Forelimb muscle (tissue), 1 donor: ENCODE data around the gene CLNK. TPM values are rescaled to one million over a fixed set of nuclear protein-coding genes. Genes with fewer than 3 reads are reported as not detected.

Experiments
- DNase-seq: peaks from one replicate; pipeline ENCODE4 v3.0.0-alpha.2; 2013; ENCODE audit warnings: low read depth
- polyA plus RNA-seq: library from polyadenylated mRNA; unstranded; fragments of 120-200 nt; gene quantifications from one replicate; pipeline ENCODE4 v1.2.1, GENCODE V29; 2013; ENCODE audit not compliant: insufficient read length

CLNK gene
- polyA plus RNA-seq, 1 donor, result 0.34 TPM

DNA sequence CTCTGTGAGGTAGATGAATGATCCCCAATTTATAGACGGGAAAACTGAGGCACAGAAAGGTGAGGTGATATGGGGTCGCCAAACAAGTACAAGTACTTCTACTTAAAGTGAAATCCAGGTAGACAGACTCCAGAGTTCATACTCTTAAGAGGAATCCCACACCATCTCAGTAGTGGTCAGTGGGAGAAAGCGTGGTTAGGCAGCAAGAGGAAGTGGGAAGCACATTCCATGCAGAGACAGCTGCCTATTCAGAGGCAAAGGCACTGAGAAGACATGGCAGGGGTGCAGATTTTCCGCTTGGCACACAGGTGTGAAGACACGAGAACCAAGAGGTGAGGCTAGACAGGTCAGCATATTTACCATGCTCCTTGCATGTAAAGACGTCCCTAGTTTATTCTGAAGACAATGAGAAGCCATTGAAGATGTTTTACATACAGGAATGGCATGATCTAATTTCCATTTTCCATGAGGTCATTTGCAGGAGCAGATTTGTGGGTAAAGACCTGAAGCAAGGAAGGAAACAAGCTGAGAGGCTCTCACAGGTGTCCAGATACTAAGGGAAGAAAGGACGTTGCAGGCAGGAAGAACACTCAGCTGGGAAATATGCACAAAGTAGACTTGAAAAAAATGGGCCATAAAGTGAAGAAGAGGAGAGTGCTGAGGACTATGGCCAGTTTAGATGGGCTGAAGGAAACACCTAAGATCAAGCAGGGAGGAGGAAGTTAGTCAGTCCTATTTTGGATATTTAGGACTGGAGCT, 17.3 kb upstream of the CLNK start:
- no peak for DNase-seq

DNA sequence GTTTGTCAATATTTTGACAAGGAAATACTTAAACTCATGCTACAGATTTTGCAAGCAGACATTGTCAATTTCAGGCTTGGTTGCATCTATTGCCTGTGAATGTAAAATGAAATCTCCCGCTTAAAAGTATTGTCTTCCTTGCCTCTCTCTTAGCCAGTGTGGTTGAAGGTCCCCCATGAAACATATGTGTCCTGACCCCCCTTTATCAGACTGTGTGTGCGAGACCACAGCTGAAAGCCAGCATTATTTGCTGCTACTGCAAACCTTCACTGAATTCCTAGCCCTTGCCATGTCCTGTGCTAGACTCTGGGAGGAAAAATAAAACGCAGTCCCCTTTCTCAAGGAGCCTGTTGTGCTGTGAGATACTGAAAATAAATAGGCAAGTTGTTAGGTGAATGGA, 16.6 kb upstream of the CLNK start:
- DNase-seq, result no peak

DNA sequence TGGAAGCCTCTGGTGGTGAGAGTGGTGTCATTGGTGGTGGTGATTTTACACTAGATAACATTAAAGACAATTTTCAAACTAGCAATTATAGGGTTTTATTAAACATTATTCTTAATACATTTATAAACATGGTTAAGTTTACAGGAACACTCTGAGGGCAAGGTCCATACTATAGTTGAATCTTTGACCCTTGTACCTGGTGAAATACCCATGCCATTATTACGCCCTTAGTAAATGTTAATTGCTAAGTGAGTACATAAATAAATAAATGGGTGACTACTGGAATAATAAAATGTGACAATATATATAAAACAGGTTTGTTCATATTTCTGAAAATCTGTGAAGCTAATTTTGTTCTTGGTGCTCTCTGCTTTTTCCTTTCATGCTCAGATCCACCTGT, 13.6 kb upstream of the CLNK start:
- no peak for DNase-seq

DNA sequence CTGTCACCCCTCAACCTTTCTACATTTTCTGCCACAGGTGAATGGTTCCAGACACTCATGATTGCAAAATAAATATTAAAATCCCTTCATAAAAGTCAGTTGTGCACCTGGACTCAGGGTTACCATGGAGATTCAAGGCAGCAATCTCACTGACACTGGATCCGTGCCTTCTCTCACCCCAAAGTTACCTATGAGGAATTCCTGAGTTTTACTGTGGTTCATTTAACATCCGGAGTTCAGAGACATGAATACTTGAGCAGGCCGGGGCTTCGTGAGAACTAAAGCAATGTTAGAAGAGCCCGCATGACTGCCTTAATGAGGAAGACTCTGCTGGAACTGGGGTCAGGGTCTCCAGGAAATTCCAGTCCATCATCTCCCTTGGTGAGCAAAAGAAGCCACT, 12.5 kb upstream of the CLNK start:
- DNase-seq, result no peak

DNA sequence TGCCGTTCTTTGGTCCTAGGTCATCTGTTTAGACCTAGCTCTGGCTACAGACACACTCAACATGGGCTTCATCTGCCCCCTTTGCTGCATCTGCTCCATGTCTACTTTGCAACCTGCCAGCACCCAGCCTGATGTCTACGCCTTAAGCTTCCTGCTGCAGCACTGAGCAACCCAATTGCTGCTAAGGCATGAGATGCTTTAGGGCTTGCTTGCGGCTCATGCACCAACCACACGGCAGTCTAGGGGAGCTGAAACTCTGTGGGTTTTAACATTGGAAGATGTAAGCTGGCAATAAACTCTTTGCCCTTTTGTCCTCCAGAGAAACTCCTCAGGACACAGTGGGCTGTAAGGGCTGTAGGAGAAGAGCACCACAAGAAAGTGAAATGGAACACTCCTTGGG, 11.7 kb upstream of the CLNK start:
- DNase-seq, result no peak

DNA sequence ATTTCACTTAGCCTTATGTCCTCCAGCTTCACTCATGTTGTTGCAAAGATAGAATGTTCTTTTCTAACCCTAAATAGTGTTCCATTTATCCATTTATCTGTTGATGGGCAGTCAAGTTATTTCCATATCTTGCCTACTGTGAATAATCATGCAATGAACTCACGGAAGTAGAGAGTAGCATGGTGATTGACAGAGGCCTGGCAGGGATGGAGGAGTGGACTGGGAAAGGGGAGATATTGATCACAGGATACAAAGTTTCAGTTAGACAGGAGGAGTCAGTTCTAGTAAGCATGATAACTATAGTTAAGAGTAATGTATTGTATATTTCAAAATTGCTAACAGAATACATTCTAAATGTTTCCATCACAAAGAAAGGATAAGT, 10.3 kb upstream of the CLNK start:
- DNase-seq, result no peak

DNA sequence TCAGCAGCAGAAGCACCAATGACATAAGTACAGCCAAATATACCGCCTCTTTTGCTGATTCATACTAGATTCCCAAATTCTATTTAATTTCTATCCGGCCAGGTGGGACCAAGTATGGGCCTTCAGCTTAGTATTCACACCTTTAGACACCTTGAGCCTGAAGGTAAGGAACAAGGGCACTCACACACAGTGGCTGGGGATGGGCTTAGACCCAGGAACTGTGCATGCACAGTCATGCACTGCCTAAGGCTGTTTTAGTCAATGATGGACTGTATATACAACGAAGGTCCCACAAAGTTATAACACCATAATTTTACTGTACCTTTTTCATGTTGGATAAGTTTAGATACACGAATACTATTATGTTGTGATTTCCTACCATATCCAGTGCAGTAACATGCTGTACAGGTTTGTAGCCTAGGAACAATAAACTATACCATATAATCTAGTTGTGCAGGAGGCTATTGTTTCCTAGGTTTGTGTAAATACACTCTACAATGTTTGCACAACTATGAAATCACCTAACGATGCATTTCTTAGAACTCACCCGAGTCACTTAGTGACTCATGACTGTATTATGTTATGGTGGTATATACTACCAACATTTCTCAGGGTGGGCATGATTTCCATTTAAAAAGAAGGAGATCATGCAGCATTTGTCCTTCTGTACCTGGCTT, 9.7 kb upstream of the CLNK start:
- DNase-seq, result no peak

DNA sequence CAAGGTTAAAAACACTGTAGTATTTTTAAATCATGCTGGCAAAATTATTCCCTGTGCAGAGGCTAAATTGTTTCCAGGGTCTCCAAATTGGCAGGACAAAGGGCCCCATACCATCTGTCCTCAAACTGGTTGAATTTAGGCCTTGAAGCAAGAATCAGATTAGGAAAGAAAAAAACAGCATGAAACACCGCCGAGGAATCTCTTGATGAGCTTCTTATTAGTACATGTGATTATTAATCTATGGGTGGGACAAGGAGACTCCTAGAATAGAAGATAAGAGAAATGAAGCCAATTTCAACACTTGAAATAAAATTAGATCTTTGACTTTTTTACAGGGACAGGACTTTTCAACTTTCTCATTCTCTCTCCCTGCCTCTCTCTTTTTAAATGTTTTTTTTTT, 7.1 kb upstream of the CLNK start:
- no peak for DNase-seq

DNA sequence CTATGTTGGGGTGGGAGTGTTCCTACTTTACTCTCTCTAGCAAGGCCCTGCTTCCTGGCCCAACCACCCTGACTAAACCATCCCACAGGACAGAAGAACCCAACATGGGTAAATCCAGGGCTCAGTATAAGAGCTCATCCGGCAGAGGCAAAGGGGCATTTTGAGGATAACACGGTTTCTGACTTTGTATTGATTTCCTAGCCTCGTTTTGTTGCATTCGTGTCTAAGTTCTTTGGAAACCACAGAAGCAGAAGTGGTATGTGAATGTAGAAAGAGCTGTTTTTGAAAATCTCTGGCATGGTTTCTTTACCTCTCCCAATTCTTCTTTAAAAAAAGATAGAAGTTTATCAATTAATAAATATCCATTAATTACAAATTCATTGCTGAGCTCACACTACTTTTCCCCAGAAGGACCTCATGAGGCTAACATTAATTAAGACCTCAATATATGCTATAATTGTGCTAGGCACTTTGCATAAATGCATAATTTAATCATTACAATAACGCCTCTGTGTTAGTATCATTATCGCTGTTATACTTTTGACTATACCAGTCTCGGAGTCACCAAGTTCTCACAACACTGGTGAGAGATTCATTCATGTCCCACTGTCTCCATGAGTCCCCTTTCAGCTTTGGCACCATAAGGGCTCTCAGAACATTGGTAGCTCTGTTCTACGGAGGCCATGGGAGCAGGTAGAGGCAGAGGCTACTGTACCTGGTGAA, 5.8 kb upstream of the CLNK start:
- DNase-seq, result no peak

DNA sequence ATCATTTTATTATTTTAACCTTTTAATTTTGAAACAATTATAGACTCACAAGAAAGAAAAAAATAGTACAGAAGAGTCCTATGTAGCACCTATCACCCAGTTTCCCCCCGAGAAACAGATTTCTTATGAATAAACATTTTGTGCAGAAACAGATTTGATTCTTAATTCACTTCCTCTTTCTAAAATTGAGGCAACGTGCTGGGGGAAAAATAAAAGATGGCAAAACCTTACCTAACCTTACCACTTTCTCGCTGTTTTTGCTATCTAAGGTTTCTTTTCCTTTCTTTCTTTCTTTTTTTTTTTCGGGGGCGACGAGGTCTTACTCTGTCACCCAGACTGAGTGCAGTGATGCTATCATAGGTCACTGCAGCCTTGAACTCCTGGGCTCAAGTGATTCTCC, 4.3 kb upstream of the CLNK start:
- DNase-seq, result no peak

DNA sequence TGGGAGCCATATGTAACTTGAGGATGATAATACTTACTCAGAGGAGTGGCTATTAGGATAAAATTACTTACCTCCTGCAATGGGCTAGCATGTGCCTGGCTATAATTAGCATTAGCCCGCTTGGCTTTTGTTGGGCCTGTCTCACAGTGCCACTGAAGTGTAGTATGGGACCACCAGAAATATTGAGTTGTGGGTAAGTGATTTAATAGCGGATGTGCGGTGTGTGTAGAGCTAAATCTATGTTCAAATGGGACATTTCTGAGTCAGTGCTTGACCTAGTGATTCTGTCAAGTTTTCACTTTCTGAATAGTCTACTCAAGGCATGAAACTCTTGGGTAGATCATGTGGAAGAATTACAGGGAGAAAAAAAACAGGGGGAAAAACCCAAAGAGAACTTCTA, 3.5 kb upstream of the CLNK start:
- no peak for DNase-seq

DNA sequence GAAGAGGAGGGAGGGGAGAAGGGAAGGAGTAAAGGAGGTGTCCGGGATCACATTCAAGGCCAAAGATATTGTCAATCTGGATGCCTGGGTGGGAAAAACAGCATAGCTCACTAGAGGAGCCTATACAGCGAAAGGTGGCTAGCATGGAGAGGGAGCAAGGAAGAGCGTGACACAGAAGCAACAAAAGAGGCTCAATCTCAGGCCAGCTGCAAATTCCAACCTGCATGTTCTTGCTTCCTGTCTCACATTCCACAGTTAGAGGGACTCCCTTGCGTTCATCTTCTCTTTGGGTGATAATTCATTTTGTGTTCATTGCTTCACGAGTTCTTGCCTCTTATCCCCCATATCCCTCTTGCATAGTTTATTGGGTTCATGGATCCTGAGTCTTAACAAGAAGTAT, 3.0 kb upstream of the CLNK start:
- no peak for DNase-seq

DNA sequence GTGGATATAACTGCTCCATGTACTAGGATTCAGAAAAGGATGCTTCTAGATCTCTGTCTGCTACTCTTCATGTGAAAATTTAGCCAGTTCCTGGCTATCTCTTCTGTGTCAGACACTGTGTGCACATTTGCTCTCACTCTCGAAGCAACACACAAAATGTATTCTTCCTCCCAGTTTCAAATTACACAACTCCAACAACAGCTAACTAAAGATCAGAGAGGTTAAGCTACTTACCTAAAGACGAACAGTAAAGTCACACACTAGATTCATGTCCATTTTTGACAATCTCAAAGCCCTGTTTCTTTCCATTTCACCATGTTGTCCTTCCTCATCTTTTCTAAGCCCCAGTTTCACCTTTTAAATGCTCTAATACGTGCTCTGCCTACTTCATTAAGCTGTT, 2.2 kb downstream of the CLNK start:
- no peak for DNase-seq

DNA sequence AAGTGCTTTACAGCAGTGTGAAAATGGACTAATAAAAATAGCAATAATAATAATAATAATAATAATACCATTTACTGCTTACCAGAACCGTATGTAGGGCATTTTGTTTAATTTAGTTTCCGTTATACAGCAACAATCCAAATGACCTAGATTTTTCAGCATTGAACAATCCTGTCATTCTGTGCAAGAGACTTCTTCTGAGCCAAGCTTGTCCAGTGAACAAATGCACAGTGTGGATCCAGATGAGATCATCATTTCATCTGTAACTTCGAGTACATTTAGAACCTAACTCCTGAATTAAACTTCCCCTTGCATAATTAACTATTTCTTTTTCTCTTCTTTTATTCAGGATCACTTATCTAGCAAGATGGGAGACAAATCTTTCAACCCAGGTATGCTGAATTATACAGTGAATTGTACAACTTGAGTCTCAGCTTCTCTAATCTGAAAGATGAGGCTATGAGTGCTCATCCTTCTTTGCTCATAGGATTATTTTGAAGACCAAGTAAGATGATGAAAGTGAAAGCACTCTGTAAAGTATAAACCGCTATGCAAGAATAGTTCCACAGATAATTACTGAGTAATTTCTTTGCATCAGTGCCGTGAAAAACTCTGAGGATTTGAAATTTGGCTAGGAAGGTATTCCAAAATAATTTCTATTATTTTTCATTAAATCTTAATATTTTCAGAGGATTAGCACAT, 6.6 kb downstream of the CLNK start:
- DNase-seq, result no peak

DNA sequence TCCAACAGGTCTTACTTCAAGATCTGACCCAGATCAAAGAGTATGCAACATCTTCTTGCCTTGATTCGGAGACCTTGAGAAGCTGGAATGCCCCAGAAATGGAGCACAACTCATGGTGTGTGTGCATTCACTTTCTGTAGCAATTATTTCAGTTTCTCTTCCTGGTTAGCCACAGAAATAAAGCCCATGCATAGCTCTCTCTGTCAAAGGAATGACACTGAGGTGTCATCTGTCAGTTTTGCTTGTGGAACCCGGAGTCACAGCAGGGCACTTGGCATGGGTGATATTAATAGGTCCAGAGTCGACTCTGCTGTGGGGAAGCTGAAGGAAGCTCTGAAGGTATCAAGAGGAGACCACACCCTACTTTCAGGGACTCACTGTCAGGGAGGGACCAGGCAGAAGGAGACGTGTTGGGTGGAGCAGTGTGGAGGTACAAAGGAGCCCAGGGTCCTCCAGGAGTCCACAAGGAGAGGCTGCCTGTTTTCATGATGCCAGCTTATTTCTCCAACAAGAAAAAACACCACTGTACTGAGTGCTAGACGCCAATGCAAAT, 10.7 kb downstream of the CLNK start:
- DNase-seq, result no peak

DNA sequence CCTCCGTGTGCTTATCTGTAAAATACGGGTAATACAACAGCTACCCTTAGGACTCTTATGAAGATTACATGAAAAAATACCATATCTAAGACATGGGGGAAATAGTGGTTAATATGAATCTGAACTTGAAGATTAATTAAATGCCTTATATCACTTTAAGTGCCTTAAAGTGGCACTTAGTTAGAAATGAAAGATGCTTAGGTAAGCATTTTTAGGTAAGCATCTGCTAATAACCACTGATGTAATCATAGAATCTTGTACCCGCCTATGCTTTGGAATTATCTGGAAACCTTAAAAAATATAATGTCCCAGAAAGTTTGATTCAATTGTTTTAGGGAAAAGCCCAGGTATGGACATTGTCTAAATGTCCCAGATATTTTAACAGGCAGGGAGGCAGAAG, 12.2 kb downstream of the CLNK start:
- DNase-seq, result no peak

DNA sequence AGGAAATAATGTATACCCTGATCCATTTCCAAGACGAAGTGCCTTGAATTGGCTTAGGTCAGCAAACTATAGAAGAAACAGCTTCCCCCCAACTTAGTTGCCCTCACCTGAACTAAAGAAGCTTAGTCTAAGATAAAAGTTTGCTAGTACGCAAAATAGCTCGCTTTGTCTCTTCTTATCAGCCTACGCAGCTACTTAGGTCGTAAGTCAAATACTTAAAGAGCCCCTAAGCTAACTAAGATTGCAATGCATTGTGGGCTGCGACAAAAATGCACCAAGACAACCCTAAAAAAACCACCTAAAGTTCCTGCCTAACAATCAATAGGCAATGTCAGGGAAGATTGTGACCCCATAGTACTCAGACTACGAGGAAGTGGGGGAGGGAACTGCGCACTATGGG, 12.8 kb downstream of the CLNK start:
- DNase-seq, result no peak

DNA sequence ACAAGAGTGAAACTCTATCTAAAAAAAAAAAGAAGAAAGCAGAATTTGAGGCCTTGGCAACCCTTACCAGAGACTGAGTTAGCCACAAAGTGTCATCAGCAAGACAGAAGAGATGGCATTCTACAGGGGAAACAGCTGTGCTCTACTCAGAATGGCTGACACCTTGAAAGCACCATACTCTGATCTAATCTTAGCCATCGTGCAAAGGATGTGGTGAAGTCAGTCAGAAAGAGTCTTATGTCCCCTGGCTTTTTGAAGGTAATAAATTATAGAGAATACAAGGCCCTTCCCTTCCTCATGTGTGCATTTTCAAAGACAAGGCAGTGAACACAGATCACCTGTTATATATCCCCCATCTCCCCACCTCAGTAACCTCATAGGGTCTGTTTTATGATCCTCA, 13.2 kb downstream of the CLNK start:
- DNase-seq, result no peak

DNA sequence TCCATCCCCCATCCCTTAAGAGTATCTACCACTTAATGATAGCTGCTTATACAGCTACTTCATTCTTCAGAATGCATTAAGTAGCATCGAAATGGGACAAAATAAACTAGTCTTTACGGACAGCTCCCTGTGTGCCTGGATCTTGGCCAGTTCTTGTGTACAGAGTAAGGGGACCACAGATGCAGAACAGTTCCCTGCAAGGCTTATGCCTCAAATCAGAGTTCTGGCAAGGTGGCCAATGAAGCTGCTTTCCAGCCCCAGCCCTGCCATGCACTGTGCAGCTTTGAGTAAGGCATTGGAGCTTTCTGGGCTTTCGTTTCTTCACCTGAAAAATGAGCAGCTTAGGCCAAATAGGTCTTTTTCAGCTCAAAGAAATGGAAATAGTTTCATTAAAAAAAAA, 14.2 kb downstream of the CLNK start:
- DNase-seq, result no peak

DNA sequence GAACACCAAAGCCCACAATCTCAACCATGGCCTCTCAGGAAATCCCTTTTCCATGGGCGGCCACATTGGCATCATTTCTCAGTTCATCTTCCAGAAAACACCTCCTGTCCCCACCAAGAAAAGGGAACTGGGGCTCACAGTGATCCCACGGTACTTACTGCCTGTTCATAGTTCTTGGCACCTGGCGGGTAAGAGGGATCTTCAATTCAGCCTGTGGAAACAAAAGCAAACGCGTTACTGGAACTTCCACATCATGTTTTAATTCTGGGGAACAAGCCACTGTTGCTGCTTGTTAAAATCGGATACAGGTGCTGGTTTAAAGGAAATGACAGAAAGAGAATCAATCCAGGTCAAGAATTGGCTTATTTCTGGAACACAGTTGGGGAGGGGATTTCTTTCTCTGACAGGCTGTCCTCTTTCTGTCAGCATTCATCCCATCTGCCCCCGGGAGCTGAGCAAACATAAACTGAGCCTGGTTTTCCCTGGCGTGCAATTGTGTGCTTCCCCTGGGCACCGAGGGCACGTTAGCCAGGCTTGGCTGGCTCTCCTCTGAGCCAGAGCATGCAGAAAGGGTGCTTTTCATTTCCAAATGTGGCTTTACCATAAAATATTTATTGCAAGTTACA, 16.8 kb downstream of the CLNK start:
- no peak for DNase-seq

DNA sequence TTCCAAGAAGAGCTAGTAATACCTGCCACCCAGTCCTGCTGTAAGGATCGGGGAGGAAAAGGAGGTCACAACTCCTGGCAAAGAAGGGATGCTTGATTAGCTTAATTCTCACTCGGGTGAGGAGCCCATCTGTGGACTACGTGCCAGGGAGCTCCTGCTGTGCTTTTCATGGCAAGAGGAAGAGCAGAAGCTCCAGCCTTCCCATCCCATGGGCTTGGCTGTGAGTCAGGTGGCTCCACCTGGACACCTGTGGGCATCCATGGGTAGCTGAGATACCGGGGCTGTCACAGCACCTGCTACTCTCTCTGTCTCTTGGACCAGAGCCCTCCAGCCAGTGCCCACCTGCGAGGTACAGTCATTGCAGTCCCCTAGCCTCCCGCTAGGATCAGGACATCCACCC, 18.0 kb downstream of the CLNK start:
- no peak for DNase-seq

DNA sequence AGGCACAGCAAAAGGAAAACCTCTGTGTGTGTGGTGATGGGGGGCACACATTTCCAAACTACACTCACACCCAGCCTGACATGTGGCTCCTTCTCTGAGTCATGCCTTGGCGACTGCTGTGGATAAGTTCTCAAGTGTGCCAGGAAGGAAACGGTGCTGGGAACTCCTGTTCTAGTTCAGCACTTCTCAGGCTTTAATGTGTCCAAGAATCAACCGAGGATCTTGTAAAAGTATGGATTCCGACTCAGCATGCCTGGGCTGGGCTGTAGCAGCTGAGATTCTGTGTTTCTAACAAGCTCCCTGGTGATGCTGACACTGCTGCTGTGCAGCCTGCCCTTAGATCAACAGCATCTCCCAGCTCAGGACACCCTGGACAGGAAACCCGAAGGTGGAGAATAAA, 20.2 kb downstream of the CLNK start:
- DNase-seq, result no peak
